Effector CD4-positive, alpha-beta T cell (primary cell): ENCODE results near the gene RBM47.
"Not testable (repeated sequence)": the region's sequence is repeated elsewhere in the genome, so short reads cannot be mapped to it uniquely, and the experiment has no call there.

ENCODE experiments used
- DNase-seq: peaks from one replicate; pipeline ENCODE4 v3.0.0-alpha.2; 2020

Gene RBM47

DNA sequence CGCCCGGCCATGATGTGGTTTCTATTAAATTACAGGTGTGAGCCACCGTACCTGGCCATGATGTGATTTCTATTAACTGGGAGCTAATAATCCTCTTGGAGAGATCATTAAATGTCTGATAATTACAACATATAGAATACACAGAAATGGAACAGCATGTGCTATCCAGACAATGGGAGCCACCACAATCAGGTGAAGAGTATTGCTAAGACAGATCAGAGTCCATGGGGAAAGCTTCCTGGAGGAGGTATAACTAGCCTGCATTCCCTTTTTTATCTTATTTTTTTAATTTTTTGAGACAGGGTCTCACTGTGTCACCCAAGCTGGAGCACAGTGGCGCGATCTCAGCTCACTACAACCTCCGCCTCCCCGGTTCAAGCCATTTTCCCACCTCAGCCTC lies 147.7 kb downstream of the RBM47 start:
- no peak for DNase-seq

GRCh38 chr4:40480291-40480690 lies 149.4 kb downstream of the RBM47 start:
- DNase-seq, result no peak

- no peak for DNase-seq
Observed at GRCh38 chr4:40479378-40479777, 150.3 kb downstream of the RBM47 start.

- DNase-seq, result no peak
Observed at GRCh38 chr4:40475609-40476008, 154.1 kb downstream of the RBM47 start.

DNA sequence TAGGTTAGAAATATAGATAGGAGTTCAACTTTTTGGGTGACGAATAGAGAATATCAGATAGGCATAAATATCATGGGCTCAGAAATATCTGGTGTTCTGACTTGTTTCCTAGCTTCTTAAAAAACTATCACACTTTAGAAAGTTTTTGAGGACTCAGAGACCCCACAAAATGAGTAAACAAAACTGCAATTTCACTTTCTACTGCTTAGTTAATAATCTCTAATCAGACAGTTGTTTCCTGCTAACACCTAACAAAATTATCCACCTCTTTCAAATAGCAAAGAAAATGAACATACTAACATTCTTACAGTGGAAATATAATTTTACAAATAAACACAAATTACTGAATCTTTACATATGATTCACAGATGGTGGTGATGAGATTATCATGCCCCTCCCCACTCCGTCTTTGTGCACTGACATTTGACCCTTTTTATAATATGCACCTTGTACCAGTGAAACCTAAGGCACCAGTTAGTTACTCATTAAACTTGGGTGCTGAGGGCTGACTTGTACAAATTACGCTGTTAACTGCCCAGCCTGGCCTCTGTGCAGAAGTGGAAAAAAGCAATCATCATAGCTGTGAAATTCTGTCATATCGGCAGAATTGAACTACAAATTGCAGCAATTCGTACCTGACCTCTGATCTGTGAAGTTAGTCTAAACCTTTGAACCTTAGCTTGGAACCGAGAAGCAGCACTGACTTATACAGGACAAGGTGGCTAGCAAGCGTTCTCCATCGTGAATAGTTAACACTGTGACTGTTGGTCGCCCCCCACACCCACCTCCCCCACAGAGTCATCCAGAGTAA lies 155.9 kb downstream of the RBM47 start:
- DNase-seq, result no peak

DNA sequence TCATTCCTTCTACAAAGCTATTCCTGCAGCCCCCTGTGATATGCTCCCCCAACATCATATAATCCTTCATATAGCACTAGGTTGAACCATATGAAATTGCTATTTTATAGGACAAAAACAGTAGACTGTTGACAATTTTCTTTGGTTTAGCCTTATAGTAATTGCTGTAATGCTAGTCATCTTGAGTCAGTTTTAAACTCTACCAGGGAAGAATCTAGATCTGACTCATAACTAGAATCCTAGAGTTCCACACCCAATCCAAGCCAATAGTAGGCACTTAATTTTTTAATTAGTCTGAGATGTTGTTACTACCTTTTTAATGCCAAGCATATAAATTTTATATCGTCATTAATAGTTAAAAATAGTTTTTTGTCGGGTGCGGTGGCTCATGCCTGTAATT lies 157.7 kb downstream of the RBM47 start:
- no peak for DNase-seq

GRCh38 chr4:40466789-40467188 lies 162.9 kb downstream of the RBM47 start:
- no peak for DNase-seq

DNA sequence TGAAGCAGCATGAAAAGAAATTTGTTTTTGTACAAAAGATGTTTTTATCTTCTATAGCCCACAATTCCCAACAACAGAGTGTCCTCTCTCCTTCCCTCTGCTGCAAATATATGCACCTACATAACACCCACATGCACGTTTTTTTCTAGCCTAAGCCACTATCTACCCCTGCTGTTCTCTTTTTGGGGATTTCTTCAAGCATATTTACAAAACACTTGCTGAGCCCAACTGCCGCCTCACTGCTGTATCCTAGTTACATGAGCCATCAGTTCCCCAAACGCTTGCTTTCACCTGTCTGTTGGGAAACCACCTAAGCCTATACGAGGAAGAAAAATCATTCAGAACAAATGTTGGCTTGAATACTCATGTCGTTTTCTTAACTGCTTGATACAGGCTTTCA lies 167.3 kb downstream of the RBM47 start:
- DNase-seq, result no peak

DNA sequence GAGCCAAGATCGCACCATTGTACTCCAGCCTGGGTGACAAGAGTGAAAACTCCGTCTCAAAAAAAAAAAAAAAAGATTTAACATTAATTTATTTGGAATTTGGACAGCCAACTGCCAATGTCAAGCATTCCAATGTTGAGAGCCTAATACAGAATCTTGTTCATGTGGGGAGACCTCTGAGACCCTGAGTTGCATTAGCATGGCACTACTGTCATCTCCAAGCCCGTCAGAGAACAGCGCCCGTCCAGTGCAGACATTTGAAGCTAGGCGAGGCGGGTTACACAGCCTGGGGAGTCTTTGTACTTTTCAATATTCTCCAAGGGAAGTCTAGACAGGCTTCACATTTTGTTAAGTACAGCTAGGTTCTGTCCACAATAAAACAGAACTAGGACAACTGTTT lies 167.8 kb downstream of the RBM47 start:
- no peak for DNase-seq

DNA sequence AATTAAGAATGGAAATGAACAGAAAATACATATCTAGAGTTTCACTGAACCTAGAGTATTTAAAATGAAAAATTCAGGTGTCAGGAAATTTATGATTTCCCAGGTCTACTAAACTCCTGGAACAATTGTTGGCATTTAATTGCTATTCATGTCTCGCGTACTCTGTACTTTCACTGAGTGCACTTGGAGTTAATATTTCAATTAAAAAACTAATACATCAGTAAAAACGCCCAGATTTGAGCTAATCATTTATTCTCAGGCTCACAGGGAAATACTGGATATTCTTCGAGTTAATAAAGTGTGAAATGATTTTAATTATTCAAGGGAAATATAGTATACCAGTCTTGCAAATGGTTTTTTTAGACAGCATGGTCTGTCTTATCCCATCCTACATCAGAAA lies 168.6 kb downstream of the RBM47 start:
- no peak for DNase-seq

GRCh38 chr4:40458683-40459082 lies 171.0 kb downstream of the RBM47 start:
- DNase-seq, result no peak

- DNase-seq, result no peak
Observed at GRCh38 chr4:40458109-40458508, 171.6 kb downstream of the RBM47 start.

DNA sequence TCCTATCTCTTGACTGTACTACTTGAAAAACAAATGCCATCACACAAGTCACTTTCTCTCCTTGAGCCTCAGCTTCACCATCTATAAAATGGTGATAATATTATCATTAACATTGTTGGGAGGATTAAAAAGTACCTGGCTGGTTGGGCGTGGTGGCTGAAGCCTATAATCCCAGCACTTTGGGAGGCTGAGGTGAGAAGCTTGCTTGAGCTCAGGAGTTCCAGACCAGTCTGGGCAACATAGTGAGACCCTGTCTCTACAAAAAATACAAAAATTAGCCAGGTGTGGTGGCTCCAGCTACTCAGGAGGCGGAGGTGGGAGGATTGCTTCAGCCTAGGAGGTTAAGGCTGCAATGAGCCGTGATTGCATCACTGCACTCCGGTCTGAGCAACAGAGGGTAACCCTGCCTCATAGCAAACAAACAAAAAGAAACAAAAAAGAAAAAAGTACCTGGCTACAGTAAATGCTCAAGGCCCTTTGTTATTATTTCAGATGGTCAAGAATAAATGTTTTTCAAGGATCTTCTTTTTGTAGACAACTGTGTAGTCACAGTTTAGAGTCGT lies 174.2 kb downstream of the RBM47 start:
- no peak for DNase-seq

DNA sequence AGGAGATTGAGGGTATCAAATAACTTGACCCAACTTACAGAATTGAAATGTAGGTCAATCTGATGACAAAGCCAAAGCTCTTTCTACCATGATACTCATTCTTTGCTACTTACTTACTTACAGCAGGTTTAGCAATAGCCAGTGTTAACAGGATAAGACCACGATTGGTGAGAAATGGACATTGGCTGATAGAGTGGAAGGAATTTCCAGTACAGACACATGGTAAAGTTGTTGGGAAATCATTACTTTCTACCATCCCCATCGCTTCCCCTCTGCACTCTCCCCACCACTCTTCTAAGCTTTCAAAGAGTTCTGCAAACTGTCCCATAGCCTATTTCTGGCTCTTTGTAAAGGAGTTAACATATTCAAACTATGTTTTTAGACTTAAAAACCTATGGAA lies 174.8 kb downstream of the RBM47 start:
- no peak for DNase-seq

GRCh38 chr4:40453912-40454311 lies 175.8 kb downstream of the RBM47 start:
- no peak for DNase-seq

GRCh38 chr4:40448875-40449274 lies 180.8 kb downstream of the RBM47 start:
- no peak for DNase-seq

DNA sequence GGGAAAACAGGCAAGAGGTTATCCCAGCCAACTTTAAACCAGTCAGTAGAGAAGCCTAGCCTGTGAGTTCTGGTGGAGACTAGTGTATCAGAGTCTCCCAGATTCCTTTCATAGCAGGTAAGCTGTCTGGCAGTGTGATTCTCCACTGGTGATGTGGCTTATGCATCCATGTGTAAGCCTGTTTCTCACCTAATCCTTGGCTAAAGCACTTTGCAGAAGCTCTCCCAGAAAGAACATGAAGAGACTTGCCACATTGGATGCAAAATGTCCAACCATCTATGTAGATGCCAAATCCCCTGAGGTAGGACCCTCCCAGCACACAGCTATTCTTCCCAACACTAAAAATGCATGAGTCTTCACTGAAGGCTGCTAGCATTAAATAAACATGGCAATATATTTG lies 182.8 kb downstream of the RBM47 start:
- DNase-seq, result no peak

GRCh38 chr4:40446261-40446750 lies 183.4 kb downstream of the RBM47 start:
- DNase-seq, result not testable (repeated sequence)

GRCh38 chr4:40445671-40446070 lies 184.0 kb downstream of the RBM47 start:
- DNase-seq, result no peak

GRCh38 chr4:40441430-40441829 lies 188.2 kb downstream of the RBM47 start:
- DNase-seq, result no peak

GRCh38 chr4:40439519-40439918 lies 190.1 kb downstream of the RBM47 start:
- DNase-seq, result no peak

DNA sequence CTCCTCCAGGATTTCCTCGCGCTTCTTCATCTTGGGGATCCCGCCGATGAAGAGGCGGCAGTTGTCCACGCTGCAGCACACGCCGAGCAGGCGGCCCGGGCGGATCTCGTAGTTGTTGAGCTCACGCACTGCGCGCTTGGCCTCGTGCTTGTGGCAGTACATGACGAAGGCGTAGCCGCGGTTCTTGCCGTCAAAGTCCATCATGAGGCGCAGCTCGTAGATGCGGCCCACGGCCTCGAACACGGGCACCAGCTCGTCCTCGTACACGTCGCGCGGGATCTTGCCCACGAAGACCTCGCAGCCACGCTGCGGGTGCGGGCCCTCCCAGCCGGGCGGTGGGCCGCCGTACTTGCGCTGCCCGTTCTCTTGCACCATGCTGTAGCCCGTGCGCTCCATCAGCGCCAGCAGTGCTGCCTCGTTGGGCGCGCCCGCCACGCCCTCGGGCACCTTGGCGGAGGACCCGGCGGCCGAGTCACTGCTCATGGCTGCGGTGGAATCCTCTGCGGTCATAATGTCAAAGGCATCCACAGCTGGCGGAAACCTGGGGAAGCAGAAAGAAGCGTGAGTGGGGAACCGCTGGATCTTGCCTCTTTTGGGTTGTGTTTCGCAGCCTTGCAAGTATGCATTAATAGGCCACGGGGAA lies 191.2 kb downstream of the RBM47 start:
- no peak for DNase-seq

GRCh38 chr4:40437741-40438383 lies 191.8 kb downstream of the RBM47 start:
- DNase-seq, result no peak

- not testable (repeated sequence) for DNase-seq
Observed at GRCh38 chr4:40435306-40435705, 194.4 kb downstream of the RBM47 start.
